Dendritic cell treated with granulocyte-macrophage colony-stimulating factor and Interleukin-4, amounts not matched to agents 40 ng/mL and 50 ng/mL, for 4 days (primary cell): ENCODE results near the gene PRKN.

ENCODE experiments used
- H3K27ac Mint-ChIP-seq: one replicate; pipeline ENCODE4 v1.8.0; 2022; ENCODE audit warnings: mild to moderate bottlenecking, mixed read lengths
- H3K27me3 Mint-ChIP-seq: one replicate; pipeline ENCODE4 v1.8.0; 2022; ENCODE audit warnings: mild to moderate bottlenecking, mixed read lengths
- H3K36me3 Mint-ChIP-seq: one replicate; pipeline ENCODE4 v1.8.0; 2022; ENCODE audit warnings: low read depth, mixed read lengths
- H3K4me1 Mint-ChIP-seq: one replicate; pipeline ENCODE4 v1.8.0; 2022; ENCODE audit warnings: low read depth, mixed read lengths
- H3K4me3 Mint-ChIP-seq: one replicate; pipeline ENCODE4 v1.8.0; 2022; ENCODE audit warnings: mild to moderate bottlenecking, moderate library complexity, mixed read lengths
- H3K9me3 Mint-ChIP-seq: one replicate; pipeline ENCODE4 v1.8.0; 2022; ENCODE audit warnings: mixed read lengths
- intact Hi-C: fragments of 100-400 bp; cut with micrococcal nuclease; formaldehyde crosslinking; loops from one replicate; pipeline ENCODE4 v1.15.0; 2022

Gene PRKN

GRCh38 chr6:161921602-161922395 is 805.8 kb downstream of the PRKN start:
- Mint-ChIP-seq H3K4me1 (peaks cover 15% of the 10 kb centered on the region), H3K4me3 (no peak overlapping the region), H3K36me3 (no peaks in the 10 kb centered on the region), H3K27me3 (no peaks in the 10 kb centered on the region), H3K27ac (no peak overlapping the region), H3K9me3 (no peaks in the 10 kb centered on the region)
- intact Hi-C loops = no loop called here

- intact Hi-C loops = no loop called here
- Mint-ChIP-seq H3K4me1 (peaks cover 15% of the 10 kb centered on the region), H3K36me3 (no peaks in the 10 kb centered on the region), H3K27me3 (no peaks in the 10 kb centered on the region), H3K27ac (no peak overlapping the region), H3K9me3 (no peaks in the 10 kb centered on the region), H3K4me3 (no peak overlapping the region)
These were observed 807.9 kb downstream of the PRKN start for GRCh38 chr6:161919691-161920090.

- Mint-ChIP-seq H3K4me3 (no peak overlapping the region), H3K4me1 (peaks cover 15% of the 10 kb centered on the region), H3K27ac (no peak overlapping the region), H3K9me3 (no peaks in the 10 kb centered on the region), H3K27me3 (no peaks in the 10 kb centered on the region), H3K36me3 (no peaks in the 10 kb centered on the region)
- intact Hi-C loops = no loop called here
These were observed 808.8 kb downstream of the PRKN start for GRCh38 chr6:161918628-161919205.

- no peaks in the 10 kb centered on the region for H3K9me3 Mint-ChIP-seq
- no peaks in the 10 kb centered on the region for H3K27me3 Mint-ChIP-seq
- peaks cover 15% of the 10 kb centered on the region for H3K4me1 Mint-ChIP-seq
These were observed 809.4 kb downstream of the PRKN start for GRCh38 chr6:161918109-161918531.

GRCh38 chr6:161917645-161918044 is 809.9 kb downstream of the PRKN start:
- intact Hi-C loops = no loop called here
- Mint-ChIP-seq H3K27ac (no peak overlapping the region), H3K4me1 (peaks cover 10% of the 10 kb centered on the region), H3K9me3 (no peaks in the 10 kb centered on the region), H3K27me3 (no peaks in the 10 kb centered on the region), H3K36me3 (no peaks in the 10 kb centered on the region), H3K4me3 (no peak overlapping the region)

More at GRCh38 chr6:161918109-161918531, 809.4 kb downstream of the PRKN start:
- intact Hi-C loops = no loop called here
- H3K36me3 Mint-ChIP-seq = no peaks in the 10 kb centered on the region
- H3K27ac Mint-ChIP-seq = no peak overlapping the region
- no peak overlapping the region for H3K4me3 Mint-ChIP-seq

GRCh38 chr6:161915456-161915964 is 812.1 kb downstream of the PRKN start:
- intact Hi-C loops = no loop called here
- Mint-ChIP-seq H3K9me3 (no peaks in the 10 kb centered on the region), H3K4me1 (no peaks in the 10 kb centered on the region), H3K36me3 (no peaks in the 10 kb centered on the region), H3K4me3 (no peak overlapping the region), H3K27me3 (no peaks in the 10 kb centered on the region), H3K27ac (no peak overlapping the region)

- no peaks in the 10 kb centered on the region for H3K36me3 Mint-ChIP-seq
- no peaks in the 10 kb centered on the region for H3K27me3 Mint-ChIP-seq
- H3K4me3 Mint-ChIP-seq = no peak overlapping the region
- no peaks in the 10 kb centered on the region for H3K9me3 Mint-ChIP-seq
- no peaks in the 10 kb centered on the region for H3K4me1 Mint-ChIP-seq
- H3K27ac Mint-ChIP-seq = no peak overlapping the region
- intact Hi-C loops = no loop called here
These were observed 818.7 kb downstream of the PRKN start for GRCh38 chr6:161908872-161909271.

- Mint-ChIP-seq H3K4me3 (no peak overlapping the region), H3K9me3 (no peaks in the 10 kb centered on the region), H3K27me3 (no peaks in the 10 kb centered on the region), H3K4me1 (no peaks in the 10 kb centered on the region), H3K27ac (no peak overlapping the region), H3K36me3 (no peaks in the 10 kb centered on the region)
- intact Hi-C loops = no loop called here
These were observed 821.0 kb downstream of the PRKN start for GRCh38 chr6:161906571-161906970.

GRCh38 chr6:161903584-161904212 is 823.9 kb downstream of the PRKN start:
- no peaks in the 10 kb centered on the region for H3K9me3 Mint-ChIP-seq
- no peaks in the 10 kb centered on the region for H3K36me3 Mint-ChIP-seq
- H3K27me3 Mint-ChIP-seq = no peaks in the 10 kb centered on the region
- no peak overlapping the region for H3K4me3 Mint-ChIP-seq
- H3K4me1 Mint-ChIP-seq = no peaks in the 10 kb centered on the region
- H3K27ac Mint-ChIP-seq = no peak overlapping the region
- intact Hi-C loops = no loop called here

- Mint-ChIP-seq H3K4me1 (no peaks in the 10 kb centered on the region), H3K4me3 (no peak overlapping the region), H3K27me3 (no peaks in the 10 kb centered on the region), H3K36me3 (no peaks in the 10 kb centered on the region), H3K27ac (no peak overlapping the region), H3K9me3 (no peaks in the 10 kb centered on the region)
- intact Hi-C loops = no loop called here
These were observed 825.7 kb downstream of the PRKN start for GRCh38 chr6:161901740-161902426.

- Mint-ChIP-seq H3K36me3 (no peaks in the 10 kb centered on the region), H3K27me3 (no peaks in the 10 kb centered on the region), H3K4me1 (no peaks in the 10 kb centered on the region), H3K4me3 (no peak overlapping the region), H3K9me3 (peaks cover 17% of the 10 kb centered on the region), H3K27ac (no peak overlapping the region)
- intact Hi-C loops = no loop called here
These were observed 833.1 kb downstream of the PRKN start for GRCh38 chr6:161894436-161894835.

- H3K27ac Mint-ChIP-seq = no peak overlapping the region
- no peaks in the 10 kb centered on the region for H3K4me1 Mint-ChIP-seq
- peaks cover 17% of the 10 kb centered on the region for H3K9me3 Mint-ChIP-seq
- intact Hi-C loops = no loop called here
- H3K27me3 Mint-ChIP-seq = no peaks in the 10 kb centered on the region
- no peaks in the 10 kb centered on the region for H3K36me3 Mint-ChIP-seq
- no peak overlapping the region for H3K4me3 Mint-ChIP-seq
These were observed 836.0 kb downstream of the PRKN start for GRCh38 chr6:161891542-161891941.

GRCh38 chr6:161890832-161891297 is 836.7 kb downstream of the PRKN start:
- no peak overlapping the region for H3K27ac Mint-ChIP-seq
- no peaks in the 10 kb centered on the region for H3K27me3 Mint-ChIP-seq
- no peak overlapping the region for H3K4me3 Mint-ChIP-seq
- intact Hi-C loops = no loop called here
- H3K4me1 Mint-ChIP-seq = no peaks in the 10 kb centered on the region
- peaks cover 14% of the 10 kb centered on the region for H3K9me3 Mint-ChIP-seq
- no peaks in the 10 kb centered on the region for H3K36me3 Mint-ChIP-seq
